Thymus (tissue), 11 donors: ENCODE data around the gene ZNF385D. TPM values are rescaled to one million over a fixed set of nuclear protein-coding genes. Genes with fewer than 3 reads are reported as not detected.

Experiments used
- DNase-seq, 9 donors: peaks; one replicate each; pipeline ENCODE4 v3.0.0-alpha.2; 2013; ENCODE audit warnings: low spot score in 9 of 9, low read depth in 6 of 9, missing footprints in 1 of 9
- H3K27ac ChIP-seq, 2 donors: one replicate each; pipeline ENCODE4 v1.5.1; 2013; ENCODE audit warnings: control low read depth in 1 of 2, low read depth in 1 of 2, low read length in 1 of 2, mild to moderate bottlenecking in 1 of 2, moderate library complexity in 1 of 2
- H3K27me3 ChIP-seq, 2 donors: one replicate each; pipeline ENCODE4 v1.5.1; 2013; ENCODE audit warnings: low read length in 1 of 2; ENCODE audit not compliant: control insufficient read depth in 2 of 2, insufficient read depth in 1 of 2
- H3K36me3 ChIP-seq, 2 donors: one replicate each; pipeline ENCODE4 v1.5.1; 2013; ENCODE audit warnings: low read length in 1 of 2, mild to moderate bottlenecking in 1 of 2, moderate library complexity in 1 of 2; ENCODE audit not compliant: control insufficient read depth in 2 of 2, insufficient read depth in 2 of 2
- H3K4me1 ChIP-seq, 2 donors: one replicate each; pipeline ENCODE4 v1.5.1; 2013; ENCODE audit warnings: low read length in 2 of 2; ENCODE audit not compliant: control insufficient read depth in 2 of 2, insufficient read depth in 2 of 2
- H3K4me3 ChIP-seq, 2 donors: one replicate each; pipeline ENCODE4 v1.5.1; 2013; ENCODE audit warnings: low read length in 2 of 2, control low read depth in 1 of 2, mild to moderate bottlenecking in 1 of 2
- H3K9me3 ChIP-seq, 2 donors: one replicate each; pipeline ENCODE4 v1.5.1; 2013; ENCODE audit warnings: low read length in 1 of 2, mild to moderate bottlenecking in 1 of 2; ENCODE audit not compliant: control insufficient read depth in 2 of 2, insufficient read depth in 1 of 2
- WGBS: extraction: QIAGEN DNeasy Blood & Tissue Kit; methylation state at CpG from one replicate; pipeline ENCODE4 v1.1.7; 2013; 5-methylcytosine and 5-hydroxymethylcytosine counted together
- polyA plus RNA-seq: library from polyadenylated mRNA; stranded (reverse); fragments of 200-250 nt; gene quantifications from one replicate; pipeline ENCODE4 v1.2.3, GENCODE V29; 2013
- total RNA-seq: library from RNA; stranded (reverse); fragments of 120-200 nt; gene quantifications from one replicate; pipeline ENCODE4 v1.2.4, GENCODE V29; 2013
- donor health status: healthy.

Gene ZNF385D
- total and polyA plus RNA-seq, 2 donors, result 0.94 to 1.7 TPM

GRCh38 chr3:21645121-21645897, 105.7 kb downstream of the ZNF385D start:
- Histone ChIP-seq H3K27me3 (no peaks in the 10 kb centered on the region), H3K9me3 (no peaks in the 10 kb centered on the region), H3K27ac (no peak overlapping the region), H3K4me3 (no peak overlapping the region), H3K36me3 (no peaks in the 10 kb centered on the region), H3K4me1 (no peaks in the 10 kb centered on the region)
- no peak for DNase-seq
- WGBS, result 73% methylated on average over 4 of the region's 4 CpGs

GRCh38 chr3:21644268-21644667, 106.7 kb downstream of the ZNF385D start:
- no peak overlapping the region for H3K27ac ChIP-seq
- WGBS, result 89% methylated on average over 2 of the region's 2 CpGs
- H3K36me3 ChIP-seq, result no peaks in the 10 kb centered on the region
- H3K4me1 ChIP-seq, result no peaks in the 10 kb centered on the region
- H3K9me3 ChIP-seq, result no peaks in the 10 kb centered on the region
- H3K4me3 ChIP-seq, result no peak overlapping the region
- H3K27me3 ChIP-seq, result no peaks in the 10 kb centered on the region
- no peak for DNase-seq

DNA sequence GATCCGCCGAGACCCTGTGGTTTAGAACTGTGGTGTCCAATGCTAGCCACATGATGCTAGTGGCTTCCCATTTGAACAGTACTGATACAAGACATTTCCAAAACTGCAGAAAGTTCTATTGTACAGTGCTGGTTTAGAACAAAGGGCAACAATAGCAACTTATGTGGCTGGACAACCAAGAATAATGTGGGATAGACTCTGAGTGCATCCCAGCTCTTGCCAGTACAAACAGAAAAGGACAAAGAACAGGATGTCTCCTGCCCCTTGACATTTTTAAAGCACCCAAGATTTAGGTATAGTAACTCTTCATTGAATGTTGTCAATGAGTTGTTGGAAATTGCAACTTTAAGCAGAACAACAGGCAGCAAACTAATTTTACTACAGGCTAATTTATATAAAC, 107.3 kb downstream of the ZNF385D start:
- no peaks in the 10 kb centered on the region for H3K27me3 ChIP-seq
- H3K9me3 ChIP-seq, result no peaks in the 10 kb centered on the region
- no peaks in the 10 kb centered on the region for H3K36me3 ChIP-seq
- DNase-seq, result no peak
- WGBS, result 66% methylated on average over 2 of the region's 2 CpGs
- H3K4me3 ChIP-seq, result no peak overlapping the region
- no peak overlapping the region for H3K27ac ChIP-seq
- H3K4me1 ChIP-seq, result no peaks in the 10 kb centered on the region

DNA sequence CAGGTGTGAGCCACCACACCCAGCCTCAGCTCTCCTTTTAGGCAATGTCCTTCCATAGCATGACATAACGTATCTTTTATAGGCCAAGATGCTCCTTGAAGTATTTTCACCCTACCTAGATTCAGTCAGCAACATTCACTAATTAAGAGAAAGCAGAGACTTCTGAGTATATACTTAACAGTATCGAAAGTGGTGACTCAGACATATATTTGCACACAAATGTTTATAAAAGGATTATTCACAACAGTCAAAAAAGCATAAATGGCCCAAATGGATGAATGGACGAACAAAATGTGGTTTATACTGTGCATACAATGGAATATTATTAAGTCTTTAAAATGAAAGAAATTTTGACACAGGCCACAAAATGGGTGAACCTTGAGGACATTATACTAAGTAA, 108.6 kb downstream of the ZNF385D start:
- H3K27ac ChIP-seq, result no peak overlapping the region
- 89% methylated on average over 3 of the region's 3 CpGs for WGBS
- H3K9me3 ChIP-seq, result no peaks in the 10 kb centered on the region
- DNase-seq, result no peak
- no peaks in the 10 kb centered on the region for H3K36me3 ChIP-seq
- no peak overlapping the region for H3K4me3 ChIP-seq
- H3K4me1 ChIP-seq, result no peaks in the 10 kb centered on the region
- H3K27me3 ChIP-seq, result no peaks in the 10 kb centered on the region

DNA sequence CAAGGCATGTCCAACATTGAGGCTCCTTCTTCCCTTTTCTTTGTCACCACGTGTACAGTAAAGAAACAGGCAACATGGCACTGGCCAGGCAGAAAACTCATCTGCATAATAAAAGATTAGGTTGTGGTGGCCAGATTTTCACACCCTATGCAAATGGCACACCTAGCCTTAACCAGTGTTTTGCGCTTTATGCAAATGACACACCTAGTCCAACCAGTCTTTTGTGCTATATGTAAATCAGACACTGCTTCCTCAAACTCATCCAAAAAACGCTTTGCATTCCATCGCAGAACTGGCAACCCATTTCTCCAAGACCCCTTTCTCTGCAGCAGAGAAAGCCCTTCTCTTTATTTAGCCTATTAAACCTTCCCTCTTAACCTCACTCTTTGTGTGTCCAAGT, 109.1 kb downstream of the ZNF385D start:
- Histone ChIP-seq H3K9me3 (no peaks in the 10 kb centered on the region), H3K27me3 (no peaks in the 10 kb centered on the region), H3K4me3 (no peak overlapping the region), H3K4me1 (no peaks in the 10 kb centered on the region), H3K27ac (no peak overlapping the region), H3K36me3 (no peaks in the 10 kb centered on the region)
- no peak for DNase-seq
- WGBS, result 81% methylated on average over 4 of the region's 4 CpGs

- no peak for DNase-seq
- Histone ChIP-seq H3K9me3 (no peaks in the 10 kb centered on the region), H3K27ac (no peak overlapping the region), H3K27me3 (no peaks in the 10 kb centered on the region), H3K36me3 (no peaks in the 10 kb centered on the region), H3K4me1 (no peaks in the 10 kb centered on the region), H3K4me3 (no peak overlapping the region)
- WGBS, result 77% methylated on average over 2 of the region's 2 CpGs
Observed at GRCh38 chr3:21638488-21638887, 112.5 kb downstream of the ZNF385D start.

GRCh38 chr3:21634112-21634511, 116.9 kb downstream of the ZNF385D start:
- 57% methylated on average over 1 of the region's 1 CpG for WGBS
- no peaks in the 10 kb centered on the region for H3K9me3 ChIP-seq
- H3K36me3 ChIP-seq, result no peaks in the 10 kb centered on the region
- no peaks in the 10 kb centered on the region for H3K4me1 ChIP-seq
- H3K4me3 ChIP-seq, result no peak overlapping the region
- DNase-seq, result no peak
- no peak overlapping the region for H3K27ac ChIP-seq
- no peaks in the 10 kb centered on the region for H3K27me3 ChIP-seq

DNA sequence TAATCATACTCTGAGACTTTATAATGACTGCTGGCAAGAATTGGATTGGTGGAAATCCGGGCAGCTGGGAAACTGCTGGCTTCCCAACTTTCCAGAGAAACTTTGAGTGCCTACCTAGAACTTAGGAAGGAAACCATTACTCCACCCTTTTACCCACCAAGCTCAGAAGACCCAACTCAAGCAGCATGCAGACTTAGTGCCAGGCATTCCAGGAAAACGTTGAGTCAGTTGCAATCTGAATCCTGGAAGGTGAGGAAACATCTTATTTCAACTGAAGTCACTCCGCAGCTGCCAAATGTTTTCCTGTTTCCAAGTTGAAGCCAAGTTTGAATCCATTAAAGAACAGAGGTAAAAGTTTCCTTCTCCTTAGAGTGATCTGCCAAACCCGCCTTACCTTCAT, 126.5 kb downstream of the ZNF385D start:
- Histone ChIP-seq H3K9me3 (no peaks in the 10 kb centered on the region), H3K27ac (no peak overlapping the region), H3K4me3 (no peak overlapping the region), H3K36me3 (no peaks in the 10 kb centered on the region), H3K27me3 (no peaks in the 10 kb centered on the region), H3K4me1 (no peaks in the 10 kb centered on the region)
- no peak for DNase-seq
- 82% methylated on average over 4 of the region's 4 CpGs for WGBS

GRCh38 chr3:21621181-21621651, 129.8 kb downstream of the ZNF385D start:
- WGBS, result 72% methylated on average over 4 of the region's 4 CpGs
- H3K27ac ChIP-seq, result no peak overlapping the region
- H3K27me3 ChIP-seq, result no peaks in the 10 kb centered on the region
- no peak overlapping the region for H3K4me3 ChIP-seq
- no peaks in the 10 kb centered on the region for H3K9me3 ChIP-seq
- DNase-seq, result no peak
- no peaks in the 10 kb centered on the region for H3K36me3 ChIP-seq
- no peaks in the 10 kb centered on the region for H3K4me1 ChIP-seq
